ENCODE measurements around the gene CEACAM5. TPM values are rescaled to one million over a fixed set of nuclear protein-coding genes. Genes with fewer than 3 reads are reported as not detected.

The CEACAM5 gene
- total and polyA plus RNA-seq, 2 of the 4 experiments (the other 2 are of a cell fraction), result not detected

DNA sequence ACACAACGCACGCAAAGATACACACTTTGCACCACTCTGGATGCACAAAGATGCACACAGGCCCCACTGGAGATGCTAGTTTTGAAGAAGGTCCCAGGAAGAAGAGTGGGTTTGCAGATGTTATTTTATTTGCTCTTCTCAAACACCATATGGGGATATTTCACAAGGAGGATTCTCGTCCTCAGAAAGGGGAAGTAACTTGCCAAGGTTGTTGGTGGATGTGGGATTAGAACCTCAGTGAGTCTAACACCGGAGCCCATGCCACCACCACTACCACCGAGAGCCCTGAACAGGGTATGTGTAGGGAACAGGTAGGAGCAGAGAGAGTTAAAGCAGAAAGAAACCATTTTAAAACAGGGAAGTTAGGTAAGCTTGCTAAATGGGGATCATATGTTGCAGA is 37.3 kb downstream of the CEACAM5 start:
- Histone ChIP-seq H3K23ac (ENCODE audit: low read depth, low read length) (no peak overlapping the region), H4K8ac (ENCODE audit: low read depth in 2 of 2, low read length in 2 of 2) (no peak overlapping the region), H2AFZ (replicated peaks; ENCODE audit: low read length, poor library complexity) (no peak overlapping the region), H3K4me2 (ENCODE audit: low read depth, low read length) (no peak overlapping the region), H3K9ac (ENCODE audit: low read depth, low read length) (no peak overlapping the region), H2BK120ac (ENCODE audit: low read depth, low read length) (no peak overlapping the region), H3K9me3 (ENCODE audit: control insufficient read depth, insufficient read depth, low read length) (no peaks in the 10 kb centered on the region), H3K4me3 (ENCODE audit: insufficient read depth, low read depth, low read length) (no peak overlapping the region), H2BK20ac (ENCODE audit: low read depth, low read length) (no peak overlapping the region), H2BK5ac (ENCODE audit: low read depth, low read length, poor library complexity, severe bottlenecking) (no peak overlapping the region), H3K56ac (ENCODE audit: extremely low read depth, insufficient read depth, low read length) (no peak overlapping the region), H3K4ac (ENCODE audit: low read depth, low read length) (no peak overlapping the region), H4K91ac (ENCODE audit: insufficient read depth, low read depth, low read length) (no peak overlapping the region), H3K4me1 (ENCODE audit: control insufficient read depth, insufficient read depth, low read length) (no peaks in the 10 kb centered on the region), H3K27ac (ENCODE audit: insufficient read depth, low read length) (no peak overlapping the region), H3K18ac (ENCODE audit: low read depth, low read length) (no peak overlapping the region), H3K36me3 (ENCODE audit: control insufficient read depth, insufficient read depth, low read length) (no peaks in the 10 kb centered on the region), H3K9me1 (ENCODE audit: insufficient read depth, low read length) (no peaks in the 10 kb centered on the region), H2AK9ac (replicated peaks; ENCODE audit: low read depth, low read length, poor library complexity) (no peak overlapping the region), H2BK15ac (ENCODE audit: low read depth, low read length) (no peak overlapping the region), H4K20me1 (ENCODE audit: insufficient read depth, low read length) (no peaks in the 10 kb centered on the region), H4K5ac (ENCODE audit: low read depth, low read length) (no peak overlapping the region), H3K79me1 (ENCODE audit: low read depth in 1 of 2, low read length in 2 of 2) (no peaks in the 10 kb centered on the region), H2AK5ac (ENCODE audit: low read depth, low read length) (no peak overlapping the region), H3K27me3 (ENCODE audit: control insufficient read depth, insufficient read depth, low read length) (peaks cover 7% of the 10 kb centered on the region), H3K14ac (replicated peaks; ENCODE audit: low read depth, low read length) (no peak overlapping the region)
- dilution Hi-C loops (cut with HindIII; ENCODE audit: low sequenced_read_pairs, unreplicated experiment) (no loop called here), intact Hi-C loops (cut with micrococcal nuclease) (loop anchor here (2.0 kb wide), 1 partner anchor 103 kb away; no protein-coding TSS in a partner anchor), in situ Hi-C loops (cut with MboI; ENCODE audit: low sequenced_read_pairs) (no loop called here)
- TF ChIP-seq FOS (IDR thresholded peaks at IDR 0.05; ENCODE audit: low read depth, low read length), result no peak
- no peak for TF ChIP-seq RFX5 (IDR thresholded peaks at IDR 0.05; ENCODE audit: low read depth, low read length)
- no peak for TF ChIP-seq CHD1 (IDR thresholded peaks at IDR 0.05; ENCODE audit: low read depth, low read length)
- no peak for TF ChIP-seq CTCF (conservative IDR thresholded peaks at IDR 0.05; ENCODE audit: low read depth, low read length)
- no peak for TF ChIP-seq CEBPB (IDR thresholded peaks at IDR 0.05; ENCODE audit: low read depth, low read length)
- TF ChIP-seq, protein P1, sequence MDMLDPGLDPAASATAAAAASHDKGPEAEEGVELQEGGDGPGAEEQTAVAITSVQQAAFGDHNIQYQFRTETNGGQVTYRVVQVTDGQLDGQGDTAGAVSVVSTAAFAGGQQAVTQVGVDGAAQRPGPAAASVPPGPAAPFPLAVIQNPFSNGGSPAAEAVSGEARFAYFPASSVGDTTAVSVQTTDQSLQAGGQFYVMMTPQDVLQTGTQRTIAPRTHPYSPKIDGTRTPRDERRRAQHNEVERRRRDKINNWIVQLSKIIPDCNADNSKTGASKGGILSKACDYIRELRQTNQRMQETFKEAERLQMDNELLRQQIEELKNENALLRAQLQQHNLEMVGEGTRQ (IDR thresholded peaks at IDR 0.05; ENCODE audit: low read depth, low read length), result no peak
- TF ChIP-seq RCOR1 (IDR thresholded peaks at IDR 0.05; ENCODE audit: insufficient replicate concordance, low read length), result no peak
- TF ChIP-seq SMC3 (IDR thresholded peaks at IDR 0.05; ENCODE audit: low read depth, low read length), result no peak
- no peak for TF ChIP-seq POLR2A (IDR thresholded peaks at IDR 0.05; ENCODE audit: low read depth, low read length)
- TF ChIP-seq MAZ (IDR thresholded peaks at IDR 0.05; ENCODE audit: borderline replicate concordance, low read depth, low read length), result no peak
- TF ChIP-seq BHLHE40 (IDR thresholded peaks at IDR 0.05; ENCODE audit: low read depth, low read length), result no peak
- BruUV-seq (replicated peaks), result no TSS peak
- DNase-seq (no peak), ATAC-seq (ENCODE audit: low read depth) (no peak)
- POLR2A ChIA-PET (ENCODE audit: unreplicated experiment), result no interaction called here
- no CpG with 5 or more reads among the region's 5 CpGs for WGBS, 2 experiments (ENCODE audit: extremely low coverage in 2 of 2, insufficient read length in 1 of 2)
- CTCF ChIA-PET, result no interaction called here

Data from IMR-90 (cell line).